SK-N-SH (cell line): ENCODE measurements around the gene FRAS1. TPM values are rescaled to one million over a fixed set of nuclear protein-coding genes. Genes with fewer than 3 reads are reported as not detected.

Experiments
- CTCF ChIA-PET: fragments of 300-600, 350-600 bp; formaldehyde crosslinking; extraction: SDS; loops from one replicate; lab custom pipeline; 2021; lab: Yijun Ruan, JAX
- POLR2A ChIA-PET: fragments of 350-600 bp; sonication (Branson Sonifier 250); formaldehyde crosslinking; extraction: SDS; loops from one replicate; lab custom pipeline; 2020; ENCODE audit warnings: antibody characterized with exemption, inconsistent platforms; lab: Yijun Ruan, JAX
- DNase-seq: peaks from one replicate; pipeline ENCODE4 v3.0.0; 2012
- H2AFZ ChIP-seq: fragments of 200-600 bp; sonication (generic); 2 replicates; pipeline ENCODE4 v1.8.1; 2016; ENCODE audit warnings: antibody characterized with exemption, mild to moderate bottlenecking, low read depth
- H3F3A ChIP-seq: fragments of 200-600 bp; sonication (generic); replicated peaks from 2 replicates; pipeline ENCODE3; 2016; ENCODE audit warnings: antibody characterized with exemption, mild to moderate bottlenecking; ENCODE audit not compliant: insufficient read depth
- H3K27ac ChIP-seq, 2 experiments: fragments of 200-500 bp in 1 of 2; fragments of 200-600 bp in 1 of 2; sonication (Bioruptor generic) in 1 of 2; sonication (generic), shearing (Covaris generic) in 1 of 2; 2 replicates each; pipeline versions ENCODE4 v1.5.1 to v1.6.1; 2014 to 2016; ENCODE audit warnings: low read depth in 2 of 2, inconsistent platforms in 1 of 2, low read length in 1 of 2, mild to moderate bottlenecking in 1 of 2, mixed read lengths in 1 of 2
- H3K27me3 ChIP-seq: fragments of 200-600 bp; sonication (generic), shearing (Covaris generic); 2 replicates; pipeline ENCODE4 v1.6.1; 2016; ENCODE audit warnings: mixed run types; ENCODE audit not compliant: insufficient read depth
- H3K36me3 ChIP-seq, 2 experiments: fragments of 200-500 bp in 1 of 2; fragments of 200-600 bp in 1 of 2; sonication (Bioruptor generic) in 1 of 2; sonication (generic) in 1 of 2; replicated peaks in 1 of 2; 2 replicates each; pipeline versions ENCODE3 to v1.5.1; 2014 to 2016; ENCODE audit warnings: low read length in 1 of 2, mild to moderate bottlenecking in 1 of 2; ENCODE audit not compliant: insufficient read depth in 2 of 2, control insufficient read depth in 1 of 2
- H3K4me1 ChIP-seq, 2 experiments: fragments of 200-500 bp in 1 of 2; fragments of 200-600 bp in 1 of 2; sonication (Bioruptor generic) in 1 of 2; sonication (generic), shearing (Covaris generic) in 1 of 2; 2 replicates each; pipeline versions ENCODE4 v1.5.1 to v1.6.1; 2014 to 2016; ENCODE audit warnings: low read depth in 1 of 2, low read length in 1 of 2, mixed run types in 1 of 2; ENCODE audit not compliant: insufficient read depth in 2 of 2, control insufficient read depth in 1 of 2
- H3K4me2 ChIP-seq: fragments of 200-600 bp; sonication (generic), shearing (Covaris generic); 2 replicates; pipeline ENCODE4 v1.6.1; 2017; ENCODE audit warnings: mixed run types
- H3K4me3 ChIP-seq, 2 experiments: fragments of 200-500 bp in 1 of 2; fragments of 200-600 bp in 1 of 2; sonication (Bioruptor generic) in 1 of 2; sonication (generic), shearing (Covaris generic) in 1 of 2; 2 replicates each; pipeline versions ENCODE4 v1.5.1 to v1.8.1; 2014 to 2016; ENCODE audit warnings: low read depth in 2 of 2, inconsistent platforms in 1 of 2, low read length in 1 of 2, mild to moderate bottlenecking in 1 of 2, mixed read lengths in 1 of 2, moderate library complexity in 1 of 2
- H3K79me2 ChIP-seq: fragments of 200-600 bp; sonication (generic); 2 replicates; pipeline ENCODE4 v1.8.1; 2017; ENCODE audit warnings: mild to moderate bottlenecking; ENCODE audit not compliant: insufficient read depth
- H3K9ac ChIP-seq: fragments of 200-600 bp; sonication (generic); 2 replicates; pipeline ENCODE4 v1.6.1; 2017; ENCODE audit warnings: mixed run types
- H3K9me2 ChIP-seq: fragments of 200-600 bp; sonication (generic); 2 replicates; pipeline ENCODE4 v1.6.1; 2017; ENCODE audit warnings: mixed run types
- H3K9me3 ChIP-seq: fragments of 200-600 bp; sonication (generic); 2 replicates; pipeline ENCODE4 v1.6.1; 2017; ENCODE audit warnings: mixed run types, mild to moderate bottlenecking, moderate library complexity
- H4K20me1 ChIP-seq: fragments of 200-600 bp; sonication (generic); 2 replicates; pipeline ENCODE4 v1.6.1; 2017; ENCODE audit warnings: mild to moderate bottlenecking, mixed run types; ENCODE audit not compliant: insufficient read depth
- CHD2 ChIP-seq: fragments of 150-350 bp; IDR thresholded peaks from 2 replicates; pipeline ENCODE4 v1.6.1; 2018; ENCODE audit warnings: low read length; ENCODE audit not compliant: partially characterized antibody
- FOSL2 ChIP-seq: IDR thresholded peaks from 2 replicates; pipeline ENCODE4 v1.4.0; 2012; ENCODE audit warnings: low read depth, mild to moderate bottlenecking, moderate library complexity, borderline replicate concordance
- GABPA ChIP-seq: IDR thresholded peaks from 2 replicates; pipeline ENCODE4 v1.4.0; 2012; ENCODE audit warnings: low read depth, mild to moderate bottlenecking
- JUND ChIP-seq: IDR thresholded peaks from 2 replicates; pipeline ENCODE4 v1.4.0; 2012
- POLR2AphosphoS5 ChIP-seq: IDR thresholded peaks from 2 replicates; pipeline ENCODE4 v1.6.1; 2012; ENCODE audit warnings: low read depth, low read length
- RAD21 ChIP-seq: IDR thresholded peaks from 2 replicates; pipeline ENCODE4 v1.6.1; 2012; ENCODE audit warnings: mild to moderate bottlenecking, low read length
- RCOR1 ChIP-seq: fragments of 150-350 bp; IDR thresholded peaks from 2 replicates; pipeline ENCODE4 v1.6.1; 2017; ENCODE audit warnings: antibody characterized with exemption, low read length
- RXRA ChIP-seq: IDR thresholded peaks from 2 replicates; pipeline ENCODE4 v1.4.0; 2012; ENCODE audit warnings: low read depth, mild to moderate bottlenecking, borderline replicate concordance
- SIN3A ChIP-seq: IDR thresholded peaks from 2 replicates; pipeline ENCODE4 v1.6.1; 2012; ENCODE audit warnings: low read depth, mild to moderate bottlenecking, low read length, moderate library complexity, borderline replicate concordance
- SMC3 ChIP-seq: IDR thresholded peaks from 2 replicates; pipeline ENCODE4 v1.6.1; 2012; ENCODE audit warnings: low read depth, low read length, improper control_type of control experiment
- TCF12 ChIP-seq: IDR thresholded peaks from 2 replicates; pipeline ENCODE4 v1.4.0; 2012
- TEAD4 ChIP-seq: IDR thresholded peaks from 2 replicates; pipeline ENCODE4 v1.4.0; 2012; ENCODE audit warnings: mild to moderate bottlenecking, borderline replicate concordance; ENCODE audit not compliant: insufficient read depth
- WGBS: methylation state at CpG from one replicate; pipeline ENCODE4 v1.1.6; 2017; ENCODE audit warnings: low lambda C conversion rate; 5-methylcytosine and 5-hydroxymethylcytosine counted together
- polyA plus RNA-seq, 3 experiments: library from polyadenylated mRNA; depleted of rRNA; stranded (reverse); fragments of >200 nt; gene quantifications; 2 replicates each; pipeline ENCODE4 v1.2.3, GENCODE V29; 2012
- TF ChIP-seq, protein P1 (sequence below): fragments of 150-350 bp; IDR thresholded peaks from 2 replicates; pipeline ENCODE4 v1.6.1; 2017; ENCODE audit warnings: antibody characterized with exemption, low read length, low read depth, borderline replicate concordance
- TF ChIP-seq, protein P2 (sequence below): fragments of 150-350 bp; IDR thresholded peaks from 2 replicates; pipeline ENCODE4 v1.6.1; 2016; ENCODE audit warnings: mild to moderate bottlenecking, low read depth, low read length
- TF ChIP-seq, protein P3 (sequence below): IDR thresholded peaks from 2 replicates; pipeline ENCODE4; 2012

The FRAS1 gene
- polyA plus RNA-seq, 1 of the 3 experiments (the other 2 are of a cell fraction), result 8.3 TPM

DNA sequence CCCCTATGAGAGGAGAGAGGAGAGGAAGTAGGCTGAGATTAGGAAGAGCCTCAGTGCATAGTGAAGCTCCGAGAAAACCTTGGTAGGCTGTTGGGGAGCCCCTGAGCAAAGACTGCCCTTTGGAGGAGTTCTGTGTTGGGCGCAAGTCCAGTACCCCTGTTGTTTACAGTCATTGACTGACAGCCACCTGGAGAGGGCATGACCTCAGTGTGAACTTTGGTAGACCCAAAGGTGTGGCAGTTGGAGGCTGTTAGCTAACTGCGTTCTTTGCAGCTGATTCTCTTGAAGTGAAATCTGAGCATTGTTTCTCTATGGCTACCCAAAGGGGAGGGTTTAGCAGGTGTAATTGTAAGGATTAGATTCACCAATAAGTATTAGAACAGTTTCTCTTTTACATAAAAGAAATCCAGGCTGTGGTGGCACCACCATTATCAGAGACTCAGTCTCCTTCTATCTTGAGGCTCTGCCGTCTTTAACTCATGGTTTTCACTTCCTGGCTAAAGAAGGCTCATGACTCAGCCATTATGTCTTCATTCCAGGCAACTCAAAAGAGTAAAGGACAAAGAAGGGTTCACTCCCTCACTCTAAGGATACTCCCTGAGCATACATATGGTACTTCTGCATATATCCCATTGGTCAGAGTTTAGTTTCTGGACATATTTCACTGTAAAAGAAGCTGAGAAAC is 527.9 kb downstream of the FRAS1 start:
- Histone ChIP-seq H3K27ac (no peak overlapping the region; a peak in 1 of 4 replicates), H4K20me1 (no peaks in the 10 kb centered on the region), H3K9ac (no peak overlapping the region), H3K9me2 (no peaks in the 10 kb centered on the region), H2AFZ (no peak overlapping the region), H3F3A (peaks cover 4% of the 10 kb centered on the region), H3K4me3 (no peak overlapping the region), H3K9me3 (no peaks in the 10 kb centered on the region), H3K79me2 (no peaks in the 10 kb centered on the region), H3K36me3 (peaks cover 0 to 4% of the 10 kb centered on the region in 2 experiments), H3K27me3 (no peaks in the 10 kb centered on the region), H3K4me1 (0 out of 4 replicates have a peak, but pooled peaks cover 0 to 5% of the 10 kb centered on the region in 2 experiments), H3K4me2 (no peak overlapping the region)
- 92% methylated on average over 4 of the region's 4 CpGs for WGBS
- ChIA-PET CTCF (interaction anchor here (1.0 kb wide), 1 partner anchor 279 kb away, joined by 3 read pairs; no protein-coding TSS in a partner anchor), POLR2A (no interaction called here)
- TF ChIP-seq JUND, result no peak
- TF ChIP-seq, protein P1, sequence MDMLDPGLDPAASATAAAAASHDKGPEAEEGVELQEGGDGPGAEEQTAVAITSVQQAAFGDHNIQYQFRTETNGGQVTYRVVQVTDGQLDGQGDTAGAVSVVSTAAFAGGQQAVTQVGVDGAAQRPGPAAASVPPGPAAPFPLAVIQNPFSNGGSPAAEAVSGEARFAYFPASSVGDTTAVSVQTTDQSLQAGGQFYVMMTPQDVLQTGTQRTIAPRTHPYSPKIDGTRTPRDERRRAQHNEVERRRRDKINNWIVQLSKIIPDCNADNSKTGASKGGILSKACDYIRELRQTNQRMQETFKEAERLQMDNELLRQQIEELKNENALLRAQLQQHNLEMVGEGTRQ, result no peak
- no peak for TF ChIP-seq RXRA
- no peak for TF ChIP-seq POLR2AphosphoS5
- TF ChIP-seq, protein P2, sequence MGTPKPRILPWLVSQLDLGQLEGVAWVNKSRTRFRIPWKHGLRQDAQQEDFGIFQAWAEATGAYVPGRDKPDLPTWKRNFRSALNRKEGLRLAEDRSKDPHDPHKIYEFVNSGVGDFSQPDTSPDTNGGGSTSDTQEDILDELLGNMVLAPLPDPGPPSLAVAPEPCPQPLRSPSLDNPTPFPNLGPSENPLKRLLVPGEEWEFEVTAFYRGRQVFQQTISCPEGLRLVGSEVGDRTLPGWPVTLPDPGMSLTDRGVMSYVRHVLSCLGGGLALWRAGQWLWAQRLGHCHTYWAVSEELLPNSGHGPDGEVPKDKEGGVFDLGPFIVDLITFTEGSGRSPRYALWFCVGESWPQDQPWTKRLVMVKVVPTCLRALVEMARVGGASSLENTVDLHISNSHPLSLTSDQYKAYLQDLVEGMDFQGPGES, result no peak
- TF ChIP-seq RCOR1, result no peak
- TF ChIP-seq, protein P3, sequence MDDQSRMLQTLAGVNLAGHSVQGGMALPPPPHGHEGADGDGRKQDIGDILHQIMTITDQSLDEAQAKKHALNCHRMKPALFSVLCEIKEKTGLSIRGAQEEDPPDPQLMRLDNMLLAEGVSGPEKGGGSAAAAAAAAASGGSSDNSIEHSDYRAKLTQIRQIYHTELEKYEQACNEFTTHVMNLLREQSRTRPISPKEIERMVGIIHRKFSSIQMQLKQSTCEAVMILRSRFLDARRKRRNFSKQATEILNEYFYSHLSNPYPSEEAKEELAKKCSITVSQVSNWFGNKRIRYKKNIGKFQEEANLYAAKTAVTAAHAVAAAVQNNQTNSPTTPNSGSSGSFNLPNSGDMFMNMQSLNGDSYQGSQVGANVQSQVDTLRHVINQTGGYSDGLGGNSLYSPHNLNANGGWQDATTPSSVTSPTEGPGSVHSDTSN, result no peak
- no peak for TF ChIP-seq SIN3A
- no peak for TF ChIP-seq RAD21
- no peak for TF ChIP-seq GABPA
- TF ChIP-seq FOSL2, result no peak
- DNase-seq, result no peak

DNA sequence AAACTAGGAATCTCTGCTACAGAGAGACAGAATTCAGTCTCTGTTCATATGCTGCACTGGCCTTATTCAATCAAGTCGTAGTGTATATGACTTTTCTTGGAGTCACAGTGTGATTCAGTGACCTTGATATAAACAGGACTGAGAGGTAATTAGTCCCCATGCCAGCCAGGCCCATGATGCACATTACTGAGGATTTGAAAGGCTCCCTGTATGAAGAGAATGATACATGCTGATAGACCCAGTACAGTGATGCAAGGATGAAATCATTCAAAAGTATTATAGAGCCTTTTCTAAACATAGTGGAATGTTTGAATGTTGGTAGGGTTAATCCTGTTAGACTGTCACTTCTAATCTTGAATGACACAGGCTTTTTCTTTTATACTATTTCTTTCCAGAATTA is 528.5 kb downstream of the FRAS1 start:
- H3F3A ChIP-seq, result peaks cover 4% of the 10 kb centered on the region
- H3K27me3 ChIP-seq, result no peaks in the 10 kb centered on the region
- no peaks in the 10 kb centered on the region for H3K9me2 ChIP-seq
- no peak overlapping the region for H3K4me2 ChIP-seq
- 0% methylated on average over 1 of the region's 1 CpG for WGBS
- no peak overlapping the region for H3K4me3 ChIP-seq
- no peak for DNase-seq
- H4K20me1 ChIP-seq, result no peaks in the 10 kb centered on the region
- TF ChIP-seq POLR2AphosphoS5, result no peak
- TF ChIP-seq SMC3, result no peak
- no peak for TF ChIP-seq CHD2
- no peak for TF ChIP-seq TEAD4
- no peak for TF ChIP-seq TCF12
- POLR2A ChIA-PET, result no interaction called here
- H3K27ac ChIP-seq, result no peak overlapping the region; a peak in 1 of 4 replicates
- no peaks in the 10 kb centered on the region for H3K9me3 ChIP-seq
- CTCF ChIA-PET, result no interaction called here
- H2AFZ ChIP-seq, result no peak overlapping the region
- 0 out of 4 replicates have a peak, but pooled peaks cover 0 to 5% of the 10 kb centered on the region in 2 experiments for H3K4me1 ChIP-seq
- peaks cover 0 to 4% of the 10 kb centered on the region in 2 experiments for H3K36me3 ChIP-seq
- no peaks in the 10 kb centered on the region for H3K79me2 ChIP-seq
- H3K9ac ChIP-seq, result no peak overlapping the region
